ENCODE measurements around the gene ZNF638.

The ZNF638 gene

DNA sequence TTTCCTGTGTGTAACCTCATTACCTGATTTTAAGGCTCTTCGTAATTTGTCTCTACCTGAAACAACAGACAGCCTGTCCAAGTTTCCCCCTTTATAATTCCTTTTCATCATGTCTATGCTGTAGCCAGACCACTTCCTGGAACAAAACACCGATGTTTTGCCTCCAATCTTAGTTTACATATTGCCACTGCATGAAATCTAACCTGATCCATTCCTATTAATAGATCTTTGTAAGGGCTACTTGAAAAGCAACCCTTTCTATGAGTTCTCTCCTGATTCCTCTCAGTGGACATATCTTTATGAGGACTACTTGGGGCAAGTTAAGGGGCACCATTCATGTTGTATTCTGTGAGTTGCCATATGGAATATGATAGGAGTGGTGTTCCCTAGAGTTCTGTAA is 30.9 kb downstream of the ZNF638 start:
- no peak for TF ChIP-seq PATZ1 (CRISPR knock-in tag; IDR thresholded peaks at IDR 0.05; ENCODE audit: borderline replicate concordance)
- no peak for TF ChIP-seq ZFP30 (CRISPR knock-in tag; IDR thresholded peaks at IDR 0.05)
- TF ChIP-seq ZNF8 (CRISPR knock-in tag; IDR thresholded peaks at IDR 0.05): no peak
- TF ChIP-seq ZC3H10 (CRISPR knock-in tag; IDR thresholded peaks at IDR 0.05): no peak
- no peak for TF ChIP-seq ZFP3 (CRISPR knock-in tag; IDR thresholded peaks at IDR 0.05)
- no peak for TF ChIP-seq BACH2 (CRISPR knock-in tag; IDR thresholded peaks at IDR 0.05; ENCODE audit: borderline replicate concordance)
- no peak for TF ChIP-seq OSR1 (CRISPR knock-in tag; IDR thresholded peaks at IDR 0.05)
- TF ChIP-seq ESRRG (CRISPR knock-in tag; IDR thresholded peaks at IDR 0.05): no peak
- ATAC-seq: no peak

- TF ChIP-seq TCF4 (CRISPR knock-in tag; IDR thresholded peaks at IDR 0.05; ENCODE audit: borderline replicate concordance) (no peak), POU6F1 (CRISPR knock-in tag; IDR thresholded peaks at IDR 0.05; ENCODE audit: borderline replicate concordance, low read depth) (no peak), ZNF565 (CRISPR knock-in tag; conservative IDR thresholded peaks at IDR 0.05; ENCODE audit: low read depth) (no peak), TOX (CRISPR knock-in tag; IDR thresholded peaks at IDR 0.05; ENCODE audit: borderline replicate concordance) (no peak), SNAI2 (CRISPR knock-in tag; IDR thresholded peaks at IDR 0.05) (no peak), ZFP3 (CRISPR knock-in tag; IDR thresholded peaks at IDR 0.05) (no peak), CSDC2 (CRISPR knock-in tag; IDR thresholded peaks at IDR 0.05) (no peak), BACH2 (CRISPR knock-in tag; IDR thresholded peaks at IDR 0.05; ENCODE audit: borderline replicate concordance) (no peak), ARNTL (CRISPR knock-in tag; IDR thresholded peaks at IDR 0.05; ENCODE audit: borderline replicate concordance, low read depth) (no peak), ZFP30 (CRISPR knock-in tag; IDR thresholded peaks at IDR 0.05) (no peak), OSR1 (CRISPR knock-in tag; IDR thresholded peaks at IDR 0.05) (no peak), ESRRG (CRISPR knock-in tag; IDR thresholded peaks at IDR 0.05) (no peak), ZNF8 (CRISPR knock-in tag; IDR thresholded peaks at IDR 0.05) (no peak)
- TF ChIP-seq, protein P1, sequence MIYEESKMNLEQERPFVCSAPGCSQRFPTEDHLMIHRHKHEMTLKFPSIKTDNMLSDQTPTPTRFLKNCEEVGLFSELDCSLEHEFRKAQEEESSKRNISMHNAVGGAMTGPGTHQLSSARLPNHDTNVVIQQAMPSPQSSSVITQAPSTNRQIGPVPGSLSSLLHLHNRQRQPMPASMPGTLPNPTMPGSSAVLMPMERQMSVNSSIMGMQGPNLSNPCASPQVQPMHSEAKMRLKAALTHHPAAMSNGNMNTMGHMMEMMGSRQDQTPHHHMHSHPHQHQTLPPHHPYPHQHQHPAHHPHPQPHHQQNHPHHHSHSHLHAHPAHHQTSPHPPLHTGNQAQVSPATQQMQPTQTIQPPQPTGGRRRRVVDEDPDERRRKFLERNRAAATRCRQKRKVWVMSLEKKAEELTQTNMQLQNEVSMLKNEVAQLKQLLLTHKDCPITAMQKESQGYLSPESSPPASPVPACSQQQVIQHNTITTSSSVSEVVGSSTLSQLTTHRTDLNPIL (CRISPR knock-in tag; IDR thresholded peaks at IDR 0.05; ENCODE audit: low read depth): no peak
- TF ChIP-seq, protein P2, sequence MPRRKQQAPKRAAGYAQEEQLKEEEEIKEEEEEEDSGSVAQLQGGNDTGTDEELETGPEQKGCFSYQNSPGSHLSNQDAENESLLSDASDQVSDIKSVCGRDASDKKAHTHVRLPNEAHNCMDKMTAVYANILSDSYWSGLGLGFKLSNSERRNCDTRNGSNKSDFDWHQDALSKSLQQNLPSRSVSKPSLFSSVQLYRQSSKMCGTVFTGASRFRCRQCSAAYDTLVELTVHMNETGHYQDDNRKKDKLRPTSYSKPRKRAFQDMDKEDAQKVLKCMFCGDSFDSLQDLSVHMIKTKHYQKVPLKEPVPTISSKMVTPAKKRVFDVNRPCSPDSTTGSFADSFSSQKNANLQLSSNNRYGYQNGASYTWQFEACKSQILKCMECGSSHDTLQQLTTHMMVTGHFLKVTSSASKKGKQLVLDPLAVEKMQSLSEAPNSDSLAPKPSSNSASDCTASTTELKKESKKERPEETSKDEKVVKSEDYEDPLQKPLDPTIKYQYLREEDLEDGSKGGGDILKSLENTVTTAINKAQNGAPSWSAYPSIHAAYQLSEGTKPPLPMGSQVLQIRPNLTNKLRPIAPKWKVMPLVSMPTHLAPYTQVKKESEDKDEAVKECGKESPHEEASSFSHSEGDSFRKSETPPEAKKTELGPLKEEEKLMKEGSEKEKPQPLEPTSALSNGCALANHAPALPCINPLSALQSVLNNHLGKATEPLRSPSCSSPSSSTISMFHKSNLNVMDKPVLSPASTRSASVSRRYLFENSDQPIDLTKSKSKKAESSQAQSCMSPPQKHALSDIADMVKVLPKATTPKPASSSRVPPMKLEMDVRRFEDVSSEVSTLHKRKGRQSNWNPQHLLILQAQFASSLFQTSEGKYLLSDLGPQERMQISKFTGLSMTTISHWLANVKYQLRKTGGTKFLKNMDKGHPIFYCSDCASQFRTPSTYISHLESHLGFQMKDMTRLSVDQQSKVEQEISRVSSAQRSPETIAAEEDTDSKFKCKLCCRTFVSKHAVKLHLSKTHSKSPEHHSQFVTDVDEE (CRISPR knock-in tag; IDR thresholded peaks at IDR 0.05): no peak
- TF ChIP-seq, protein P3, sequence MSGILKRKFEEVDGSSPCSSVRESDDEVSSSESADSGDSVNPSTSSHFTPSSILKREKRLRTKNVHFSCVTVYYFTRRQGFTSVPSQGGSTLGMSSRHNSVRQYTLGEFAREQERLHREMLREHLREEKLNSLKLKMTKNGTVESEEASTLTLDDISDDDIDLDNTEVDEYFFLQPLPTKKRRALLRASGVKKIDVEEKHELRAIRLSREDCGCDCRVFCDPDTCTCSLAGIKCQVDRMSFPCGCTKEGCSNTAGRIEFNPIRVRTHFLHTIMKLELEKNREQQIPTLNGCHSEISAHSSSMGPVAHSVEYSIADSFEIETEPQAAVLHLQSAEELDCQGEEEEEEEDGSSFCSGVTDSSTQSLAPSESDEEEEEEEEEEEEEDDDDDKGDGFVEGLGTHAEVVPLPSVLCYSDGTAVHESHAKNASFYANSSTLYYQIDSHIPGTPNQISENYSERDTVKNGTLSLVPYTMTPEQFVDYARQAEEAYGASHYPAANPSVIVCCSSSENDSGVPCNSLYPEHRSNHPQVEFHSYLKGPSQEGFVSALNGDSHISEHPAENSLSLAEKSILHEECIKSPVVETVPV (CRISPR knock-in tag; IDR thresholded peaks at IDR 0.05): no peak
- ATAC-seq: no peak
These were observed 38.4 kb downstream of the ZNF638 start for GRCh38 chr2:71370015-71370414.

DNA sequence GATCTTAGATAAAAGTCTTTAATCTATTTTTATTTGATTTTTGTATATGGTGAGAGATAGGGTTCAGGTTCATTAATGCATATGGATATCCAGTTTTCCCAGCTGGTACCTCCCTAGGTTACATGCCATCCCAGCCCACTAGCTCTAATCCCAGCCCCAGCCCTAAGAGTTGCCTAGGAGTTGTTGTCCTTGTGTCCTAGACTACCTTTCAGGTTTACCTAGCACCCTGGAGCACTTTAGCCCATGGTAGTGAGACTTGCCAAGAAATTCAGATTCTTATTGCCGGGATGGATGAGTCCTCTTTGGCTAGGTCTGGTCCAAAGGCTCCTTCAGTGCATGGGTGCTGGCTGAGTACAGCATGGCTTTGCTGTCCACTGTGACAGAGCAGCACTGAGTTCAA is 40.5 kb downstream of the ZNF638 start:
- no peak for TF ChIP-seq ESRRG (CRISPR knock-in tag; IDR thresholded peaks at IDR 0.05)
- no peak for TF ChIP-seq ZFP3 (CRISPR knock-in tag; IDR thresholded peaks at IDR 0.05)
- TF ChIP-seq ZFP30 (CRISPR knock-in tag; IDR thresholded peaks at IDR 0.05): no peak
- TF ChIP-seq ZNF8 (CRISPR knock-in tag; IDR thresholded peaks at IDR 0.05): no peak
- TF ChIP-seq POU6F1 (CRISPR knock-in tag; IDR thresholded peaks at IDR 0.05; ENCODE audit: borderline replicate concordance, low read depth): no peak
- TF ChIP-seq TCF4 (CRISPR knock-in tag; IDR thresholded peaks at IDR 0.05; ENCODE audit: borderline replicate concordance): no peak
- TF ChIP-seq ZNF70 (CRISPR knock-in tag; IDR thresholded peaks at IDR 0.05): no peak
- no peak for TF ChIP-seq BACH2 (CRISPR knock-in tag; IDR thresholded peaks at IDR 0.05; ENCODE audit: borderline replicate concordance)
- no peak for TF ChIP-seq TOX (CRISPR knock-in tag; IDR thresholded peaks at IDR 0.05; ENCODE audit: borderline replicate concordance)
- TF ChIP-seq PPARA (CRISPR knock-in tag; IDR thresholded peaks at IDR 0.05; ENCODE audit: borderline replicate concordance): no peak
- TF ChIP-seq, protein P2 (CRISPR knock-in tag; IDR thresholded peaks at IDR 0.05): no peak
- no peak for TF ChIP-seq RARB (CRISPR knock-in tag; IDR thresholded peaks at IDR 0.05)
- TF ChIP-seq CSDC2 (CRISPR knock-in tag; IDR thresholded peaks at IDR 0.05): no peak
- peak; percentile 21; the same call in 1 of the 3 replicates for ATAC-seq
